GM18870 (cell line): ENCODE results near the gene TSPAN1.
"Not testable (repeated sequence)": the region's sequence is repeated elsewhere in the genome, so short reads cannot be mapped to it uniquely, and the experiment has no call there.

Experiments used
- ATAC-seq: cut with Tn5 transposase; IDR thresholded peaks from one replicate; pipeline ENCODE4 v1.9.1; 2021; ENCODE audit warnings: moderate library complexity; ENCODE audit not compliant: unreplicated experiment

Gene TSPAN1

DNA sequence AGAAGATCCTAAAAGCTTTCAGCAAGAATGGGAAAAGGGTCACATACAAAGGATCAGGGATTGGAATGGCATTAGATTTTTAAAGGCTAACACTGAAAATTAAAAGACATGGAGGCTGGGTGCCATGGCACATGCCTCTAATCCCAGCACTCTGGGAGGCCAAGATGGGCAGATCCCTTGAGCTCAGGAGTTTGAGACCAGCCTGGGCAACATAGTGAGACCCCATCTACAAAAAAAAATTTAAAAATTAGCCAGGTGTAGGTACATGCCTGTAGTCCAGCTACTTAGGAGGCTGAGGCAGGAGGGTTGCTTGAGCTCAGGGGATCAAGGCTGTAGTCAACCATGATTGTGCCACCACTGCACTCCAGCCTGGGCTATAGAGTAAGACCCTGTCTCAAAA is 40.6 kb downstream of the TSPAN1 start:
- ATAC-seq = no peak

DNA sequence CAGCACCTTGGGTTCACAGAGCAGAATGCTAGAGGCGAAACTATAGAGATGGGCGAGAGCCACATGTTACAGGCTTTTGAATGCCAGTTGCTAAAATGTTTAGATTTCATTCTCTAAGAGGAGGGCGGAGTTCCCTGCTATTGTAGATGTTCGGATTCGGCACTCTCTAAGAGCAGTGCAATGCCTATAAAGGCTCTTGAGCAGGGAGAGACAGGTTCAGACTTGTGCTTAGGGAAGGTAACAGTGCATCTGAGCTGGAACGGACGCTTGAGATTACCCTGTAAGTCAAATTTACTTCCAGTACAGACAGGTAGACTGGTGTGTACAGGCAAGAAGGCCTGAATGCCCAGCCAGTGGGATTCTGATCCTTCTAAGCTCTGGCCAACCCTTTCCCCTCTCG is 43.6 kb downstream of the TSPAN1 start:
- ATAC-seq = no peak

DNA sequence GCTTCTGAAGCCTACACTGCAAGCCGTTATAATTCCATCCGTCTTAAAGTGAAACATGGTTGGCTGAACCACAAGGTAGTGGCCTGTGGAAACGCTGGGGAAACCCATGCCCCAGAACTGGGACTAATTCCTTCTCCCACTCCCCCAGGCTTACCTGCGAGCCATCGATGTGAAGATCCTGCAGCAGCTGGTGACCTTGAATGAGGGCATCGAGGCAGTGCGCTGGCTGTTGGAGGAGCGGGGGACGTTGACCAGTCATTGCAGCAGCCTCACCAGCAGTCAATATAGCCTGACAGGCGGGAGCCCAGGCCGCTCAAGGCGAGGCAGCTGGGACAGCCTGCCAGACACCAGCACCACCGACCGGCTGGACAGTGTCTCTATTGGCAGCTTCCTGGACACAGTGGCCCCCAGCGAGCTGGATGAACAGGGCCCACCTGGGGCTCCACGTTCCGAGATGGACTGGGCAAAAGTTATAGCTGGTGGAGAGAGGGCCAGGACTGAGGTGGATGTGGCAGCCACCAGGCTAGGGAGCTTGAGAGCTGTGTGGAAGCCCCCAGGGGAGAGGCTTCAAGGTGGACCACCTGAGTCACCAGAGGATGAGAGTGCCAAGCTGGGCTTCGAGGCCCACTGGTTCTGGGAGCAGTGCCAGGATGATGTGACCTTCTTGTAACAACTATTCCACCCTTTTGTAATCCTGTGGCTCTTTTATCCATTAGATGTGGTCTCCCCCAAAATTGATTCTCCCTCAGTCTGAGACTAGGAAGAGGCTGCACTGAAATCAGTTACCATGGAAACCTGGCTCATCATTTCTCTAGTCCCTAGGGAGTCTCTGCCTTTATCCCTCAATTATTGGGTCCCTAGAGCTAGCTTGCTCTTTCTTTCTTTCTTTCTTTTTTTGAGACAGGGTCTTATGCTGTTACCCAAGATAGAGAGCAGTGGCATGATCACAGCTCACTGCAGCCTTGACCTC is 44.9 kb downstream of the TSPAN1 start:
- no peak for ATAC-seq

DNA sequence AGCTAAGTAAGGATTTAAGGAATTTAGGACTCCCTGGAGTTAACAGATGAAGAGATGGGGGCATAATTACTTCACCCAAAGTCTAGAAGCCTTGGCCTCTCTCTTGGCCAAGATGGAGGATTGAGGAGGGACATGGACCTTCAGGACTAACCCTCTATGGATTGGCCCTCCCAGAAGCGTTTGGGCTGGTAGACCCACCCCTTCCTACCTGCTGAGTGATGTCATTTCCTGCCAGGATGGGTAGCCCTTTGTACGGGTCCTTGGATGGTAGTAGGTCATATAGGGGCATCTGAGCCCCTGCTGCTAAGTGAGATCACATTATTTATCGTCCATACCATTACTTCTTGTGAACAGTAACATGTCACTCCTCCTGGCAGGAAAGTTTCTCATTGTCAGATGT is 45.9 kb downstream of the TSPAN1 start:
- ATAC-seq = no peak

DNA sequence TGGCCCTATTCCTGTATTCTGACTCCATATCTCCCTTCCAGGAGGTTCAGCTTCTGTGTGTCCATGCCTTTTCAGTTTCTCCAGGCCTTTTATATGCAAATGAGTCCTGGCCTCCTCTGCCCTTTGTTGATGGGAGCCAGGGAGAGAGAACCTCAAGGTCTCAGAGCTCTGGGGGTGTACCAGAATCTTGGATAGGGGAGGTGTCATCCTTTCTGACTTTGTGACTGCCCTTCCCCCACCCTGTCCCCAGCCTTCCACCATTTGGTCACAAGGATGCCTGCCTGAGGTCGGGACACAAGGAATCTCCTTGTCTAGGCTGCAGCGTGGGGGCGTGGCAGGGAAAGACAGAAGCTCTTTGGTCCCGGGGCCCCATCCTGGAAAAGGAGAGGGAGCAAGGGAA is 46.9 kb downstream of the TSPAN1 start:
- no peak for ATAC-seq

DNA sequence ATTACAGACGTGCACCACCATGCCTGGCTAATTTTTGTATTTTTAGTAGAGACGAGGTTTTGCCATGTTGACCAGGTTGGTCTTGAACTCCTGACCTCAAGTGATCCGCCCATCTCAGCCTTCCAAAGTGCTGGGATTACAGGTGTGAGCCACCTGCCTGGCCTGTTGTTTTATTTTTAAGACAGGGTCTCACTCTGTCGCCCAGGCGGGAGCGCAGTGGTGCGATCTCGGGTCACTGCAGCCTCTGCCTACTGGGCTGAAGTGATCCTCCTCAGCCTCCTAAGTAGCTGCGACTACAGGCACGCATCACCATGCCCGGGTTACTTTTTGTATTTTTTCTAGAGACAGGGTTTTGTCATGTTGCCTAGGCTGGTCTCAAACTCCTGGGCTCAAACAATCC is 48.2 kb downstream of the TSPAN1 start:
- ATAC-seq = not testable (repeated sequence)

DNA sequence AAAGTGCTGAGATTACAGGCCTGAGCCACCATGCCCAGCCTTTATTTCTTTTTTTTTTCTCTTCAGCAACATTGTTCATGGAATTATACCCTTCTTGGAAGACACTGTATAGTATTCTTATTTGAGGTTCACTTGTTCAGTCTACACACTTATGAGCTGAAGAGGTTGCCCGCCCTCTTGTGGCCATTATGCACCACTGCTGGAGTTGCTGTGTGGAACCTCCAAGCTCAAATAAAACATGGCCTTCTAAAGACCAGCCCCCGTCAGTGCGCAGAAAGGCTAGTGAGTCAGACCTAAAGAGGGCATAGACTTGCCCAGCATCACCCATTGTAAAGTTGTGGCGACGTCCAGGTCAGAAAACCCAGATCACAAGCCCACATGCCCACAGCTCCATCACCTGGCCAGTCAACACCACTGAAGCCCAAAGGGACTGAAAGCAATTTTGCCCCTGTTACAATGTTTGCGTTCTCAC is 48.6 kb downstream of the TSPAN1 start:
- ATAC-seq = peak; percentile 57

DNA sequence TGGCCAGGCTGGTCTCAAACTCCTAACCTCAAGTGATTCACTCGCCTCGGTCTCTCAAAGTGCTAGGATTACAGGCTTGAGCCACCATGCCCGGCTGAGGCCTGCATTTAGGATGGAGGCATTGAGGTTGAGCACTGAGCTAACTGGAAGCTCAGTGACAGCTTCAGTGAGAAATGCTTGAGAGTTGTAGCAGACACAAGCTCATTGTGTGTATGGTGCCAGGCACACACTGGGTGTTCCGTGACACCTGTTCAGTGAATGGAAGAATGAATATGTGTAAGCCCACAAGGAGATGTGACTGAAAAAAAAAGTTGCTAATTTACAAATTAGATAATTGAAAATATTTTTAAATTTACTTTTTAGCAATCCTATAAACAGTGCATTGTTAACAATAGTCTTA is 50.1 kb downstream of the TSPAN1 start:
- ATAC-seq = no peak

DNA sequence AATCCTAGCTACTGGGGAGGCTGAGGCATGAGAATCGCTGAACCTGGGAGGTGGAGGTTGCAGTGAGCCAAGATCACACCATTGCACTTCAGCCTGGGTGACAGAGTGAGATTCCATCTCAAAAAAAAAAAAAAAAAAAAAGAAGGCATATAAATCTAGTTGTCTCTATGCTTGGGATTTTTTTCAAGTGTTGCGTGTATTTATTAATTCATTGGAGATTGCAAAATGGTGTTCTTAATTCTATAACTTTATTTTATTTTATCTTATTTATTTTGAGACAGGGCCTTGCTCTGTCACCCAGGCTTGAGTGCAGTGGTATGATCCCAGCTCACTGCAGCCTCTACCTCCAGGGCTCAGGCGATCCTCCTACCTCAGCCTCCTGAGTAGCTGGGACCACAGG is 56.3 kb downstream of the TSPAN1 start:
- ATAC-seq = not testable (repeated sequence)
